ENCODE measurements around the gene ZNF80. TPM values are rescaled to one million over a fixed set of nuclear protein-coding genes. Genes with fewer than 3 reads are reported as not detected.

ZNF80 gene
- total RNA-seq, 2 donors from 2014 or later = 0.65 to 0.97 TPM

GRCh38 chr3:114216186-114216970 lies 21.0 kb downstream of the ZNF80 start:
- no peaks in the 10 kb centered on the region for H3K27me3 Mint-ChIP-seq
- H3K4me1 Mint-ChIP-seq = peaks cover 27% of the 10 kb centered on the region
- no peak for DNase-seq
- no peak for ATAC-seq
- H3K4me3 Mint-ChIP-seq = no peak overlapping the region
- no peak overlapping the region for H3K27ac Mint-ChIP-seq
- no peaks in the 10 kb centered on the region for H3K36me3 Mint-ChIP-seq (ENCODE audit: low read depth)
- H3K9me3 ChIP-seq (ENCODE audit: control insufficient read depth, low read length, poor library complexity, severe bottlenecking) = no peaks in the 10 kb centered on the region

GRCh38 chr3:114214542-114215341 lies 22.6 kb downstream of the ZNF80 start:
- H3K9me3 ChIP-seq (ENCODE audit: control insufficient read depth, low read length, poor library complexity, severe bottlenecking) = no peaks in the 10 kb centered on the region
- H3K4me3 Mint-ChIP-seq = no peak overlapping the region
- DNase-seq (peak in 2 of 3 donors; percentile 28 to 29), ATAC-seq (peak; percentile 80)
- H3K4me1 Mint-ChIP-seq = peaks cover 20% of the 10 kb centered on the region
- no peaks in the 10 kb centered on the region for H3K36me3 Mint-ChIP-seq (ENCODE audit: low read depth)
- H3K27ac Mint-ChIP-seq = no peak overlapping the region
- no peaks in the 10 kb centered on the region for H3K27me3 Mint-ChIP-seq

GRCh38 chr3:114213627-114214541 lies 23.5 kb downstream of the ZNF80 start:
- Mint-ChIP-seq H3K36me3 (ENCODE audit: low read depth) (no peaks in the 10 kb centered on the region), H3K27me3 (no peaks in the 10 kb centered on the region), H3K4me3 (no peak overlapping the region)

DNA sequence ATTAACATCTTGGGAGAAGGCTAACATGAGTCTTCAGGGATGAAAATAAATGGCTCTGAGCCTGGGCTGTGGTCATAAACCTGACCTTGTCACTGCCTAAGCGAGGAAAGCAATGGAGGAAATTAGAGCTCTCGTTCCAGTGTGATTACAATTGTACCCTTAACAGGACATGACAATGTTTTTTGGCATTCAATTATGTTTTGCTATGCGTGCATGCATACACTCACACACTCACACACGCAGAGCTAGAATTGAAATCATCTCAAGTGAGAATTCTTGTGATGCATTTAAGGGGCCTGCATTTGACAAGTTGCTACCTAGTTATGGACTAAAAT lies 24.1 kb downstream of the ZNF80 start:
- Mint-ChIP-seq H3K27me3 (no peaks in the 10 kb centered on the region), H3K27ac (no peak overlapping the region), H3K4me3 (no peak overlapping the region), H3K36me3 (ENCODE audit: low read depth) (no peaks in the 10 kb centered on the region), H3K4me1 (peaks cover 15% of the 10 kb centered on the region)
- H3K9me3 ChIP-seq (ENCODE audit: control insufficient read depth, low read length, poor library complexity, severe bottlenecking) = no peaks in the 10 kb centered on the region
- DNase-seq = no peak
- ATAC-seq = no peak

More at GRCh38 chr3:114213627-114214541, 23.5 kb downstream of the ZNF80 start:
- peaks cover 15% of the 10 kb centered on the region for H3K4me1 Mint-ChIP-seq
- no peak overlapping the region for H3K27ac Mint-ChIP-seq
- no peaks in the 10 kb centered on the region for H3K9me3 ChIP-seq (ENCODE audit: control insufficient read depth, low read length, poor library complexity, severe bottlenecking)
- ATAC-seq = peak; percentile 54
- DNase-seq = peak; percentile 33 to 55 (median 38)

GRCh38 chr3:114212646-114213045 lies 24.7 kb downstream of the ZNF80 start:
- H3K9me3 ChIP-seq (ENCODE audit: control insufficient read depth, low read length, poor library complexity, severe bottlenecking) = no peaks in the 10 kb centered on the region
- H3K27me3 Mint-ChIP-seq = no peaks in the 10 kb centered on the region
- ATAC-seq (no peak), DNase-seq (no peak)
- peaks cover 15% of the 10 kb centered on the region for H3K4me1 Mint-ChIP-seq
- peak overlapping the region; percentile 22 for H3K4me3 Mint-ChIP-seq
- no peaks in the 10 kb centered on the region for H3K36me3 Mint-ChIP-seq (ENCODE audit: low read depth)
- no peak overlapping the region for H3K27ac Mint-ChIP-seq

DNA sequence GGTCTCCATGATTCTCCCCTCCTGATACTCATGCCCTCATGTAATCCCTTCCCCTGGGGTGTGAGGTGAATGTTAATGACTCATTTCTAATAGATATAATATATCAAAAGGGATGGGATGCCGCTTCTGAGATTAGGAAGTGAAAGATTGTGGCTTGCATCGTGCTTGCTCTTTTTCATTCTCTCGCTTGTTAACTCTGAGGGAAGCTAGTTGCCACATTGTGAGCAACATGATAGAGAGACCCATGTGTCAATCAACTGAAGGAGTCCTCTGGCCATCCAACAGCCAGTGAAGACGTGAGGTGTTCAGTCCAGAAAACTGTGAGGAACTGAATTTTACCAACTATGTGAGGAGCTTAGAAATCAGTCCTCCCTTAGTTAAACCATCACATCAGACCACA lies 29.6 kb downstream of the ZNF80 start:
- Mint-ChIP-seq H3K4me1 (no peaks in the 10 kb centered on the region), H3K36me3 (ENCODE audit: low read depth) (peaks cover 2% of the 10 kb centered on the region), H3K27me3 (no peaks in the 10 kb centered on the region), H3K27ac (no peak overlapping the region), H3K4me3 (no peak overlapping the region)
- DNase-seq = no peak
- H3K9me3 ChIP-seq (ENCODE audit: control insufficient read depth, low read length, poor library complexity, severe bottlenecking) = no peaks in the 10 kb centered on the region
- no peak for ATAC-seq

- Mint-ChIP-seq H3K36me3 (ENCODE audit: low read depth) (peaks cover 2% of the 10 kb centered on the region), H3K27me3 (no peaks in the 10 kb centered on the region), H3K4me3 (no peak overlapping the region), H3K27ac (no peak overlapping the region), H3K4me1 (peaks cover 3% of the 10 kb centered on the region)
- ATAC-seq (no peak), DNase-seq (no peak)
- no peaks in the 10 kb centered on the region for H3K9me3 ChIP-seq (ENCODE audit: control insufficient read depth, low read length, poor library complexity, severe bottlenecking)
Measured at GRCh38 chr3:114206342-114206741, 31.0 kb downstream of the ZNF80 start.

DNA sequence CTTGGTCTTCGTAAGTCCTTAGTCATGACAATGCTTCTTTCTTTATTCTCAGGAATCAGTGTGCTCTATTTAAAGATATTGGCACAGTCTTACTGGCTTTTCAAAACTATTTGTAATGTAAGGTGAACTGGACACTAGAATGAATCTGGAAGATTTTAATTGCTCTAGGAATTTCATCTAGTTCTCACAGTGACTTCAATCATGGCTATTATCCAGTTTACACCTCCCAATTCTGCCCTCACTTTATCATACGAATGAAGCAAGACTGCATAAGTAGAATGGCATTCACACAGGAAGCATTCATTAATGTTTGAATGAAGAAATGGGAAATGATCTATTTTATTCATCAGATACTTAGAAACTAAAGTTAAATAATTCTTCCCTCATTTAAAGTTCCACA lies 31.8 kb downstream of the ZNF80 start:
- no peaks in the 10 kb centered on the region for H3K27me3 Mint-ChIP-seq
- H3K4me3 Mint-ChIP-seq = no peak overlapping the region
- H3K27ac Mint-ChIP-seq = no peak overlapping the region
- DNase-seq (no peak), ATAC-seq (no peak)
- H3K9me3 ChIP-seq (ENCODE audit: control insufficient read depth, low read length, poor library complexity, severe bottlenecking) = no peaks in the 10 kb centered on the region
- peaks cover 2% of the 10 kb centered on the region for H3K36me3 Mint-ChIP-seq (ENCODE audit: low read depth)
- H3K4me1 Mint-ChIP-seq = peaks cover 3% of the 10 kb centered on the region

DNA sequence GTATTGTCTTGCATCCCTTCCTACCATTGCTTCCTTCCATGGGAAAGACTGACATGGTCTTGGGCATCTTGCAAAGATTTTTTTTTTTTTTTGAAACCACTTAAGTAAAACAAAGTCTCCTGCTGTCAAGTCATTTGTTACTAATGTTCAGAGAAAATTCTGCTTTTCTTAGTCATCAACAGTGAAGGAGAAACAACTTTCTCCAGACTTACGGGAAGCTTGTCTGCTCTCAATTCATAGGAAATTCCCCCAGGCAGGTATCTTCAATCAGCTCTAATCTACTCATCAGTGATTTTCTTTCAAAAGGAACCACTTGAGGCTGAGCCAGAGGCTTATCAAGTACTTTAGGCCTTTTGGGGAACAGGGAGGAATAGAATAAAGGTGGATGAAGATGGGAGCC lies 42.6 kb downstream of the ZNF80 start:
- Mint-ChIP-seq H3K4me3 (no peak overlapping the region), H3K27ac (no peak overlapping the region), H3K27me3 (no peaks in the 10 kb centered on the region), H3K36me3 (ENCODE audit: low read depth) (no peaks in the 10 kb centered on the region), H3K4me1 (no peaks in the 10 kb centered on the region)
- DNase-seq (no peak), ATAC-seq (no peak)
- no peaks in the 10 kb centered on the region for H3K9me3 ChIP-seq (ENCODE audit: control insufficient read depth, low read length, poor library complexity, severe bottlenecking)

GRCh38 chr3:114192136-114192535 lies 45.2 kb downstream of the ZNF80 start:
- H3K4me3 Mint-ChIP-seq = no peak overlapping the region
- no peak for DNase-seq
- no peak overlapping the region for H3K27ac Mint-ChIP-seq
- H3K4me1 Mint-ChIP-seq = no peaks in the 10 kb centered on the region
- H3K36me3 Mint-ChIP-seq (ENCODE audit: low read depth) = no peaks in the 10 kb centered on the region
- H3K9me3 ChIP-seq (ENCODE audit: control insufficient read depth, low read length, poor library complexity, severe bottlenecking) = no peaks in the 10 kb centered on the region
- no peaks in the 10 kb centered on the region for H3K27me3 Mint-ChIP-seq
- no peak for ATAC-seq

- Mint-ChIP-seq H3K27ac (no peak overlapping the region), H3K36me3 (ENCODE audit: low read depth) (peaks cover 3% of the 10 kb centered on the region), H3K4me3 (no peak overlapping the region), H3K27me3 (peaks cover 5% of the 10 kb centered on the region), H3K4me1 (no peaks in the 10 kb centered on the region)
- peaks cover 6% of the 10 kb centered on the region for H3K9me3 ChIP-seq (ENCODE audit: control insufficient read depth, low read length, poor library complexity, severe bottlenecking)
- DNase-seq (no peak), ATAC-seq (no peak)
Measured at GRCh38 chr3:114186501-114186900, 50.9 kb downstream of the ZNF80 start.
